GM23248 (cell line): ENCODE data around the gene HES2.

Experiments
- EZH2 ChIP-seq: fragments of 200-600 bp; sonication (generic); IDR thresholded peaks from 2 replicates; pipeline ENCODE4 v1.6.1; 2018; ENCODE audit warnings: antibody characterized with exemption, mild to moderate bottlenecking; ENCODE audit not compliant: insufficient read depth, poor library complexity, severe bottlenecking
- EZH2phosphoT487 ChIP-seq: fragments of 200-600 bp; sonication (generic); IDR thresholded peaks from 2 replicates; pipeline ENCODE4 v1.6.1; 2018; ENCODE audit warnings: antibody characterized with exemption, moderate library complexity, mild to moderate bottlenecking, low read depth; ENCODE audit not compliant: insufficient read depth

DNA sequence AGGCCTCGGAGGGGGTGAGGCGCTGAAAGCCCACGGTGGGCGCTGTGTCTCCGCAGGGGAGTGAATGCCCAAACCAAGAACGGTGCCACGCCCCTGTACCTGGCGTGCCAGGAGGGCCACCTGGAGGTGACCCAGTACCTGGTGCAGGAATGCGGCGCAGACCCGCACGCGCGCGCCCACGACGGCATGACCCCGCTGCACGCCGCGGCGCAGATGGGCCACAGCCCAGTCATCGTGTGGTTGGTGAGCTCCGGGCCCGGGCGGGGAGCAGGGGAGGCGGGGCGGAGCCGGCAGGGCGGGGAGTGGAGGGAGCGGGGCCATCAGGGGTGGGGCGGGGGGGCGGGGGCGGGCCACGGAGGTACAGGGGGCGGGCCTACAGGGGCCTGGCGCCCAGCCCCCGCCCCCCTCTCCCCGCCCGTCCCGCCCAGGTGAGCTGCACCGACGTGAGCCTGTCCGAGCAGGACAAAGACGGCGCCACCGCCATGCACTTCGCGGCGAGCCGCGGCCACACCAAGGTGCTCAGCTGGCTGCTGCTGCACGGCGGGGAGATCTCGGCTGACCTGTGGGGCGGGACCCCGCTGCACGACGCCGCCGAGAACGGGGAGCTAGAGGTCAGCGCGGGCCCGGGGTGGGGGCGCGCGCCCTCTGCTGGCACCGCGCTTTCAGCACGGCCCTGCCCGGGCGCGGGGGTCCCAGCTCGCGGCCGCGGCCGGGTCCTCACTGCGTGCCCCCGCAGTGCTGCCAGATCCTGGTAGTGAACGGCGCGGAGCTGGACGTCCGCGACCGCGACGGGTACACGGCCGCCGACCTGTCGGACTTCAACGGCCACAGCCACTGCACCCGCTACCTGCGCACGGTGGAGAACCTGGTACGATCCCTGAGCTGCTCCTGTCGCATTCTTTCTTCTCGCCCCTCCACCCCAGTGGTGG lies 20.7 kb upstream of the HES2 start:
- no peak for TF ChIP-seq EZH2
- no peak for TF ChIP-seq EZH2phosphoT487
